ENCODE data around the gene ZNF236.

The ZNF236 gene

DNA sequence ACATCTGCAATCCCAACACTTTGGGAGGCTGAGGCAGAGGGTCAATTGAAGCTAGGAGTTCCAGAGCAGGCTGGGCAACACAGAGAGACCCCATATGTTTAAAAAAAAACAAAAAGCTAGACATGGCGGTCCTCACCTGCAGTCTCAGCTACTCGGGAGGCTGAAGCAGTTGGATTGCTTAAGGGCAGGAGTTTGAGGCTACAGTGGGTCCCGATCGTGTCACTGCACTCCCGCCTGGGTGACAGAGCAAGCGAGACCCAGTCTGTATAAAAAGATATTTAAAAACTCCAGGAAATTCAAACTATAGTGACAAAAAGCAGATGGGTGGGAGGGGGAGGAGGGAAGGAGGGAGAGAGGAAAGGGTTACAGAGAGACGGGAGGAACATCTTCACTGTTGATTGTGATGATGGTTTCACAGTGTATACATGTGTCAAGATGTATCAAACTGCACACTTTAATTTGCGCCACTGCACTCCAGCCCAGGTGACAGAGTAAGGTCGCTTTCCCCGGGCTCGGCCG is 942 bp upstream of the ZNF236 start:
- no peak for DNase-seq (ENCODE audit: low read depth)

DNA sequence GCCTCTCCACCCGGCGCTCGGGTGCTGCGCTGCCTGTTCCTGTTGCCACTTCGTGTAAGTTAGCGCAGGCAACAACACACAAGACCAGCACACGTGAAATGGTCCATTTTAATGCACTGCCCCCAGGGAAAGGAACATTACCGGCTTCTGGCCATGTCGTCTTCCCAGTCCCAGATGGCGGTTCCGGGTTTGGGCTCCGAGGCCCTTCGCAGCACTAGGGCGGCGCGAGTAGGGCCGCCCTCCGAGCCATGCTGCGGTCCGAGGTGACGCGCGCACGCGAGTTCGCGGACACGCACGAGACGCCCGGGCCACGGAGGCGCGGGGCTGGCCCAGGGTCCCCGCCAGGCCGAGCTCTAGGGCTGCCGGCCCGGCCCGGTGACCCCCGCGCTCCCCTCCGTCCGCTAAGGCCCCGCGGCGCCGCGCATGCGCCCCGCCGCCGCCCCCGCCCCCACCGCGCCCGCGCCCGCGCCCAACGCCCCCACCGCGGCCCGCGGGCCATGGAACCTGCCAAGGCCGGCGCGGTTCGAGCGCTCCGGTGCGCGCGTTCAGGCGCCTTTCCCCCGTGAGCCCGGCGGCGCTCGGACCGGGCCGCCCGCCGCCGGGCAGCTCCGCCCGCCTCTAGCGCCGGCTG is 367 bp upstream of the ZNF236 start:
- peak; percentile 19 for DNase-seq (ENCODE audit: low read depth)

DNA sequence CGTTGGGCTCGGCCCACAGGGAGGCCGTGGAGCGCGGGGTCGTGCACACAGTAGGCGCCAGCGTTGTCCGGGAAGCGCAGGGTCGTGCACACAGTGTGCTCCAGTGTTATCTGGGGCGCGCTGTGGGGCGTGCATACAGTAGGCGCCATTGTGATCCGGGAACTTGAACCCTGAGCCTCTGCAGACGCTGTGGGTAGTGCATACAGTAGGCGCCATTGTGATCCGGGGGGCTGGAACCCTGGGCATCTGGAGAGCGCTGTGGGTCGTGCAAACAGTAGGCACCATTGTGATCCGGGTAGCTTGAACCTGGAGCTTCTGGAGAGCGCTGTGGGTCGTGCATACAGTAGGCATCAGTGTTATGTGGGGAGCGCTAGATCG is 793 bp downstream of the ZNF236 start:
- no peak for DNase-seq (ENCODE audit: low read depth)

DNA sequence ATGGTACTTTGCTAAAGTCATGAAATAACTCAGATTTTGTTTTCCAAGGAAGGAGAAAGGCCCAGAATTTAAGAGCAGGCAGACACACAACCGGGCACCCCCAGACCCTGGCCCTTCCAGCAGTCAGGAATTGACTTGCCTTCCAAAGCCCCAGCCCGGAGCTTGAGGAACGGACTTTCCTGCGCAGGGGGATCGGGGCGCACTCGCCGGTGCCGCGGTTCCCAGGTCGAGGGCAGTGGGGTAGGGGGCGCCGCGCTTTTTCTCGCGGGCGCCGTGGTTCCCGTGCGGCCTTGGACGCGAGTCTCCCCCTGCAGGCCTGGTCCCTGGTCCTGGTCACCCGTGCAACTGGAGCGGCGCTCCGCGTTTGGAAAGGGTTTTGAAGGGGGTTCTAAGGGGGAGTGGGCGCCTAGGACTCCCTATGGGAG is 1.2 kb downstream of the ZNF236 start:
- no peak for DNase-seq (ENCODE audit: low read depth)

DNA sequence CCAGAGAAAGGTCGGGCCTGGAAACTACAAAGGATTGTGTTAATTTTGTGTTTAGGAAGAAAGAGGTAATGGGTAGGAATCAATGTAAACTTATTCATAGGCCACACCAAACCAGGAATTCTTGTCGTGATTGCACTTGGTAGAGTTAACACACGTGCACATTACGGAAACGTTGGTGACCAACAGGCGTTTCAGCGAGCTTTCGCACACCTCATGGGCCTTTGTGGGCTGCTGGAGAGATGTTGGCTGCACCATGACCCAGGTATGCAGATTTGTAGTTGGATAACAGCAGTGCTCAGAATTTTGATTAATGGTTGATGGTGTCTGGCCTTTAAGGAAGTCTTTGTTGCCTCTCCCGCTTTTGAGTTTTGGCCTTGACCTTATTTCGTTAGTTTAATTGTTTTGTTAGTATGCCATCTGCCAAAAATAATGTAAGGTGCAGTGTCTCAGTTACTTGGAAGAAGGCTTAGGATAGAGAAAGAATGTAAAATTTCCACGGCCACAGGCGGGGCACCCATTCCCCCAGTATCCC is 1.9 kb downstream of the ZNF236 start:
- no peak for DNase-seq (ENCODE audit: low read depth)

DNA sequence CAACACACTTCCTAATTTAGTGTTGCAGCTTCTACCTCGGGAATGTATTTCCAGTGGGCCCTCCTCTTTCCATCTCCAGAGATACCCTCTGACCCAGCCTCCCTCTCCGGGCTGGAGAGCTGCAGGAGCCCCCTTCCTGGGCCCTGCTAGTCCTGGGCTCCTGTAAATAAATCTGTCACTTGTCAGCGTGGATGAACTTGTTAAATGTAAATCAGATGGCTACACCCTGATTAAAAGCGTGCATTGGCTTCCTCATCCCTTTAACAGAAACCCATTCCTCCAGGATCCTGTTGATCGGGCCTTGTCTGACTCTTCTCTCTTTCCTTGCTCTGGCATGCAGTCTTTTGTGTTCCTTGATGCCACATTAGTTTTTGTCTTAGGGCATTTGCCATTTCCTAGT is 2.4 kb downstream of the ZNF236 start:
- DNase-seq (ENCODE audit: low read depth): no peak

DNA sequence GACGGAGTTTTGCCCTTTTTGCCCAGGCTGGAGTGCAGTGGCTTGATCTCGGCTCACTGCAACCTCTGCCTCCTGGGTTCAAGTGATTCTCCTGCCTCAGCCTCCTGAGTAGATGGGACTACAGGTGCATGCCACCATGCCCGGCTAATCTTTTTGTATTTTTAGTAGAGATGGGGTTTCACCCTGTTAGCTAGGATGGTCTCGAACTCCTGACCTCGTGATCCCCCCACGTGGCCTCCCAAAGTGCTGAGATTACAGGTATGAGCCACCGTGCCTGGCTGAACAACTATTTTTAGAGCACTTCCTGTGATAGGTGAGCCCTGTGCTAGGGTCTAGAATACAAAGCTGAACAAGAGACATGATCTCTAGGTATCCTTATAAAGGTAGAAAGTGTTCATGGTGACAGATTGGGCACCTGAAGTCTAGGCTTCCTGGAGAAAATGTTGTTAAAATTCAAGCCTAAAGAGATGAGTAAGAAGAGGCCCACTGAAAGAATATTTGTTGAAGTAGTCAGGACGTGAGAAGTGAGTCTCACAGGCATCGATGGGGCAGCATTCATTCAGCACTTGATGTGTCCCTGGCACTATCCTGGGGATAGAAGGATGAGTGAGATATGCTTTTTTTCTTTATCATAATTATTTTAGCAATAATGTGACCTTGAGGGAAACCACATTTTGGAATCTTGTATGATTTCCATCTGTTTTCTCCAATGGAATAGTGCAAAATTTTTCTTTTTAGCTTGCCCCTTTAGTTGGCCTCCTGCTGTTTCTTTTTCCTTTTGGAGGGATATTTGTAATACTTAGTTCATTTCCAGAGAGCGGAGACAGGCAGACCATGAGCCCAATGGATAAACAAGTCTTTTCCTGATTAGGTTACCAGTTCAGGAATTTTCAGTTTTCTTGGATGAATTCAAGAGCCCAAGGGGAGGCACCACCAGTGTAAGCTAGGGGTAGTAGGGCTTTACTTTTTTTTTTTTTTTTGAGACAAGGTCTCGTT is 5.1 kb downstream of the ZNF236 start:
- DNase-seq (ENCODE audit: low read depth): no peak

DNA sequence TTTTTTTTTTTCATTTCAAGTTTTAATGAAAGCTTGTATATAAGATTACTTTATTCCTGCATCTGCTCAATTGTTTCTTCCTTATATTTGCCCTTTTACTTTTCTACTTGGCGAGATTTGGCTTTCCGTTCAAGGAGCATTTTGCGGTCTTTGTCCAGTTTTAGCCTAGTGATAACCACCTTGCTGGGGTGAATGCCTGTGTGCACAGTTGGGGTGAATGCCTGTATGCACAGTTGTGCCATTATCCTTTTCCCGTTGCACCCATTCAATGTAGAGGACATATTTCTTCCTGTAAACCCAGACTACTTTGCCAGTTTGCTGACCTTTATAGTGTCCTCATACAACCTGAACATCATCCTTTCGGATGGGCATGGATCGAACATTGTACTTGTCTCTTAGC is 12.0 kb downstream of the ZNF236 start:
- no peak for DNase-seq (ENCODE audit: low read depth)

DNA sequence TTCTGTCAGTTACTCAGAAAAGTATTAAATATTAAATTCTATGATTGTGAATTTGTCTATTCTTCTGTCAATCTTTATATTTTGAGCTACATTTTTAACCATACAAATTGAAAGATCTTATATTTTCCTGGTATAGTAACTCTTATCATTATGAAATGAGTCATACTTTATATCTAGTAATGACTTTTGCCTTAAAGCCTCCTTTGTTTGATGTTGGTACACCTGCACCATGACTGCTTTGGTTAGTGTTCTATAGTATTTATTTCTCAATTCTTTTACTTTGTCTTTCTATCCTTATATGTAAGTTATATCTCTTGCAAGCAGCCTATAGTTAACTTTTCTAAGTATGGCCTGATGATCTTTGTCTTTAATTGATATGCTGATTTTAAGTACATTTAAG is 13.0 kb downstream of the ZNF236 start:
- no peak for DNase-seq (ENCODE audit: low read depth)

DNA sequence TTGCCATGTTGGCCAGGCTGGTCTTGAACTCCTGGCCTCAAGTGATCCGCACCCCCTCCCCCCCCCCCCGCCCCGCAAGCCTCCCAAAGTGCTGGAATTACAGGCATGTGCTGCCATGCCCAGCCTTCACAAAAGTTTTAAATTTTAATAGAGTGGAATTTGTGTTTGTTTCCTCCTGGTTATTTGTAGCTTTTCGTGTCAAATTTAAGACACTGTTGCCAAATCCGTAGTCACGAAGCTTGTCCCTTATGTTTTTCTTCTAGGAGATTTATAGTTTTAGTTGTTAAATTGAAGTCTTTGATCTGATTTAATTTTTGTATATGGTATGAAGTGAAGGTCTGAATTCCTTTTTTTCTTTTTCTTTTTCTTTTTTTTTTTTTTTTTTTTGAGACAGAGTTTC is 14.7 kb downstream of the ZNF236 start:
- DNase-seq (ENCODE audit: low read depth): no peak

DNA sequence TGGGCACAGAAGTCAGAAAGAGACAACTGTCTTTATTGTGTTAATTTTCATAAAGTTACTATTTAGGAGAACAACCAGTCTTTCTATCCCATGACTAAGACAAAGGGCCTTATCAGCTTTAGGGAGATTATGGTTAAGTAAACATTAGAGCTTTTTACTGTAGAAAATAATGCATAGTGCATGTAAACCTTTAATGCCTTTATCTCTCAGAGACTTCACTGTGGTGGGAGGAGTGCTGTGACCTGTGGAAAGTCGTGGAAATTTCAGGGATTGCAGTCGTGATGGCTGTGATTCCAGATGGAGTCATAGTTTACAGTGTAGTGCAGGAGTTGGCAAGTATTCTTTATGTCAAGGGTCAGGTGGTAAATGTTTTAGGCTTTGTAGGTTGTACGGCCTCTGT is 15.8 kb downstream of the ZNF236 start:
- DNase-seq (ENCODE audit: low read depth): no peak

DNA sequence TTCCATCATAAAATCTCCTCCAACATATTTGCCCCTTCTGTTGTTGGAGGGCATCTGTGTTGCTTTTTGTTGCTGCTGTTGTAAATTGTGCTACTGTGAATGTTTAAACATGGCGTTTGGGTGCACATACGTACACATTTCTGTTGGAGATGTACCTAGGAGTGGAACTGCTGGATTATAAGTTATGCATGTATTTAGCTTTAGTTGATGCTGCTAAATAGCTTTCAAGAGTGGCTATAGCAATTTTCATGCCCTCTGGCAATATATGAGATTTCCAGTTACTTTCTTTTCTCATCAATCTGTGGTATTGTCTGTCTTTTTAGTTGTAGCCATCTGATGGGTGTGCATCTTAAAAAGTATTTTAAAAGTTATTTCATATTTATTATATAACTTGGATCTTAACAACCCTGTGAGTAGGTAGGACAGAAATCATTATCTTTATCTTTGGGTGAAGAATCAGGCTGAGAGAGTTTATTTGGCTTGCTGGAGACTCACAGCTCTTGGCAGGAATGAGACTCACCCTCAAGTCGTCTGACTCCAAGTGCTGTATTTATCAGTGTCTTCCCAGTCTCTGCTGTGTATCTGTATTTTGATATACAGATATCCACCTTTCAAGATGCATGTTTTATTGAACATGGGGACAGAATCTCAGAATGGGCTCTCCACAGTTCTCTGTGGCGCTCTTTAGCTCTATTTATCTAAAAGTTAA is 16.9 kb downstream of the ZNF236 start:
- DNase-seq (ENCODE audit: low read depth): no peak

DNA sequence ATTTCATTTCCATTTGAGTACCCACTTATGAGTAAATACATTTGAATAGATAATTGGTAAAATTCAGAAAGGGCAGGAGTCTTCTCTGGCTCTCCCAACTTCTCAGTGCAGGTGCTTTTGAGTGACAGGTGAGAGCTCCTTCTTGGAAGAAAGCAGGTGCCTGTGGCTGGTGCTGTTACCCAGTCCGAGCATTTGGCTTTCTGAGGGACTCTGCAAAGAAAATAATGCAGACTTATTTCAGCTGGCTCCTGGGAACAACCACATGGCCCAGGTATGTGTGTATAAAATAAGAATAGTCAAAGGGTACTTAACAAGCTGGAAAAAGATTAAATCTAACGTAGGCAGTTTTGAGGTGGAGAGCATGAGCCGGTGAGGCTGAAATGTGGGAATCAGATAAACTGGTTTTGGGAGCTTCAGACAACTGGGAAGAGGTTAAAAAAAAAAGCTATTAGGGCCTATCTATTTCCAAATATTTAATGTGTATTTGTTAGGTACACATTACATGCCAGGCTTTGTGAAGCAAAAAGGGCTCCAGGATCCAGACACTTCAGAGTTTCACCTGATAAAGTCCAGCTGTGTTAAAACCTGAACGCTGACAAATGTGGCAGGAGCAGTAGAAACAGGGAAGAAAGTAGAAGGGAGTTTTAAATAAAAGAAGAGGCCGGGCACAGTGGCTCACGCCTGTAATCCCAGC is 20.6 kb downstream of the ZNF236 start:
- no peak for DNase-seq (ENCODE audit: low read depth)

DNA sequence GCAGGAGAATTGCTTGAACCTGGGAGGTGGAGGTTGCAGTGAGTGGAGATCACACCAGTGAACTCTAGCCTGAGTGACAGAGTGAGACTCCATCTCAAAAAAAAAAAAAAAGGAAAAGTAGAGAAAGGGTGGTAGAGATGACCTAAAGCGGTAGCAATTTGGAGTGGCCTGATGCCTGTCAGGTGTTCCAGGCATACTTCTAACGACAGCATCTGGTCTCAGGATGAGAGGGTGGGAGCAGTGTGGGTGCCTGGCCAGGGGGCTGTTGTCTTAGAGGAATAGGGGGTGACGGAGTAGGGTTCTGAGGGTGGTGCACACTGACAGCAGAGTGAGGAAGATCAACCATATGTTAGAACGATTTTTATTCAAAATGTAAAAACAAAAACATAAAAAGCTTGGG is 21.8 kb downstream of the ZNF236 start:
- DNase-seq (ENCODE audit: low read depth): no peak

DNA sequence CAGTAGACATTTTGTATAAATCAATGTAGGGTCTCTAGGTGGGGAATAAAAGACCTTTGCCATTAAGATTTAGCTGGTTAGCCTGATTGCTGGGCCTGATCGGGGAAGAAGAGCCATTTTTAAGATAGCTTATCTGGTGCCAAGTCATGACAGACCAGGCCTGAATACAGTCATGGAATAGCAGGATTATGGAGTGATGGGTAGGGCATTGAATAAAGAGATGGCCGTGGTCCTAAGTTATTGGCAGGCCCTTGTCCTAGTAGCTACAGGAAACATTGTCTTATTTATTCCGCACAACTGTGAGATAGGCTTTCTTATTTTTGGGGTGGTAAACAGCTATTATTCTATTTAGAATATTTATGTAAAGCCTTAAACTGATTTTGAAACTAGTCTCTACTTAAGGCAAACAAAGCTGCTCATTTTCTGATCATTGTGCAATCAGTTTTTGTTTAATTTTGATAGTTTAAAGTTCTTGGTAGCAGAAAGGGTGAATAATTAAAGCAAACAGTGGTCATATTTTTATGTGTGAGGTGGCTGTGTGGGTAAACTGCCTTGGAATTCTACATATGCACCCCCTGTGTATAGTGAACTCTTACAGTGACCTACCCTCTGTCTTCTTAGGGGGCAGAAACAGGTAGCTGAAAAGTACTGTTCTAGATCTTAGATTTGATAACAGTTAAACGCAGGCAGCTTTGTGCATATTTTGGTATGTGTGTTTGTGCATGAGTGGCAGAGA is 22.6 kb downstream of the ZNF236 start:
- DNase-seq (ENCODE audit: low read depth): no peak

DNA sequence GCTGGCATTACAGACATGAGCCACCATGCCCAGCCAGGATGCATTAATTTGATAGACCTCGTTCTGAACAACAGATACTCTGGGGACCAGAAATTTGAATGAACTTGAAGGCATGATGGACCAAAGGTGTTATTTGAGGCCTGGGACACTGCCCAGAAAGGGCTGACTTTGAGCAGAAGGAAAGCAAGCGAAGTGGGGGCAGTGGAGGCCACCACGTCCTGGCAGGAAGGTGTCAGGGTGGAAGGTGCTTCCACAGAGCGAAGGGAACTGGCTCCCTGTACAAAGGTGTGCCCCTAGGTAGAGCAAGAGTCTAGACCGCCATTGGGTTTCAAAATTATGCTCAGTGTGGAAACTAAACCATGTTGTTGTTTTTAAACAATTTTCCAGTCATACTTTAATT is 23.9 kb downstream of the ZNF236 start:
- DNase-seq (ENCODE audit: low read depth): no peak

DNA sequence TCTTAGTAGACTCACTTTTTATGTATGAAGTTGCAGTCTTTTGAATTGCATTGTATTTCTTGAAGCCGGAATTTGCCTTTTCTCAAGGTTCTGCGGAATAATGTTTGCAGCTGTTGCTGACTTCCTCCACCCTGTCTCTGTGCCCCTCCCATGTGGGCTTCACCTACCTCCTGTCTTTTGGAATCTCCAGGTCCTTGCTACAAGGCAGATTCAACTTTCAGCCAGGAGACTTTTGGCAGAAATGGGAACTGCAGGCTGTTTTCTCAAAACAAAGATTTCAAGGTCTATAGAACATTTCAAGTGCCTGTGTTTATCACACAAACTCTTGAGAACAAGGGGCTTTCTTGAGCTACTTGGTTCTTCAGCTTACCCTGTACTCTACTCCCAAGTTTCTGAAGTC is 25.6 kb downstream of the ZNF236 start:
- DNase-seq (ENCODE audit: low read depth): no peak

DNA sequence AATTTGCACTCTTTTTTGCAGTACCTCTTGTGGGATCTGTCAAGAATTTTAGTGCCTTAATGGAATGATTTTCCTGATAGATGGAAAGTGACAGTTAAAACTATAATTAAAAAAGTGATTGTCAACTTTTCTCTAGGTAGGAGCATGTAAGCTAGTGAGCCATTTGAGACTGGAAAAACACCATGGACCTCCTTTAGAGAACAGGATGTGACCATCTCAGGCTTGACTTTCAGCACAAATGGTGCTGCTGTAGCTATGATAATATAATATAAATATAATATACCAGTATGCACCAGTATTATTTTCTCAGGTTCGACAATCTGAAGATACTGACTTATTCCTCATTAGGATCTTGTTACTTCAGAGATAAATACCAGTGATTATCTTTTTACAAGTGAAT is 27.8 kb downstream of the ZNF236 start:
- DNase-seq (ENCODE audit: low read depth): no peak

DNA sequence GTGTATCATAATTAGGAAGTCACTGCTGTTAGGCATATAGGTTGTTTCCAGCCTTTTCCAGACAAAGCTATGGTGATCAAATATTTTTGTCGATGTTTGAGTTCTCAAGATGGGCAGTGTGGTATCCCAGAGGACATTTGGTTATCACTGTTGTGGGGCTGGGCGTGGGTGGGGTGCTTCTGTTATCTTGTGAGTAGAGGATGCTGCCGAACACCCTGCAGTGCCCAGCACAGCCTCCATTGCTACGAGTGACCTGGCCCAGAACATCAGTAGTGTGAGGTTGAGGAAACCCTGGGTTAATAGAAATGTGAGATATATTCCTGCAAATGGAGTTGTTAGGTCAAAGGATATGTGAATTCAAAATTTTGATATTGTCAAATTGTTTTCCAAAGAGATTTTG is 33.2 kb downstream of the ZNF236 start:
- no peak for DNase-seq (ENCODE audit: low read depth)

DNA sequence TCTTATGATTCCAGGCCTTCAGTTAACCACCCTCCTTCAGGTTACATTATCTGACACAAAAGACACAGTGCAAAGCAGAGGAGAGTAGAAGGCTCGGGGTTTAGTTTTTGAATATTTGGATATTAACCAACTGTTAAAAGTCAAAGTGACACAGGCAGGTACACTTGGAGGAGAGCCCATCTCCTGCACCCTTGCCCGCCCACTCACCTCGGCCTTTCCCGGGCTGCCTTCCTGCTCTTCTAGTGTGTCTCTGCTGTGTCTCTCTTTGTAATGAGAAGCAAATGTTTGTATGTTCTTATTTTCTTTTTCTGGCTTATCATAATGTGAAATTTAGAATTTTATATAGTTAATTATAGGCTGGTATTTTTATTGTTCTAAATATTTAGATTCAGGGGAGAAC is 35.1 kb downstream of the ZNF236 start:
- no peak for DNase-seq (ENCODE audit: low read depth)

Data from stimulated activated CD8-positive, alpha-beta memory T cell treated with anti-CD3 and anti-CD28 coated beads, Interleukin-7, amount 100 ng/mL, for 24 hours (primary cell).